ENCODE results near the gene NALCN. TPM values are rescaled to one million over a fixed set of nuclear protein-coding genes. Genes with fewer than 3 reads are reported as not detected.

The NALCN gene
- total and polyA plus RNA-seq, 2 experiments from 2014 or later, result 0.50 to 0.87 TPM

DNA sequence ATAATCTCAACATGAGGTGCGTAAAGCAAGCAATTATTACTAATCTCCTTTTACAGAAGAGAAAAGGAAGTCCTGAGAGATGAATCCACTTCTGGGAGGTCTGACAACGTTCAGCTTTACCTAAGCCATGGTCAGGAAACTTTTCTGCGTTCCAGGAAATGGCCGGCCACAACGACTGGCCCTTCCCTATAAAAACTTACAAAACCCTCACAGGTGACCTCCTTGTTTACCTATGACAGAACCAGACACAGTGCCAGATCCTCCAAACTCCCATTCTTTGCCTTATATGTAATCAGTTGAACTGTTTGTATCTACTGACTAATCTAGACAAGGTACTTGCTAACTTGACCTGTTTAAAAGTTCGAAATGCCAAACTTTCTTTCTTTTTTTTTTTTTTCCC, 390.0 kb downstream of the NALCN start (continued):
- TF ChIP-seq, protein P1, sequence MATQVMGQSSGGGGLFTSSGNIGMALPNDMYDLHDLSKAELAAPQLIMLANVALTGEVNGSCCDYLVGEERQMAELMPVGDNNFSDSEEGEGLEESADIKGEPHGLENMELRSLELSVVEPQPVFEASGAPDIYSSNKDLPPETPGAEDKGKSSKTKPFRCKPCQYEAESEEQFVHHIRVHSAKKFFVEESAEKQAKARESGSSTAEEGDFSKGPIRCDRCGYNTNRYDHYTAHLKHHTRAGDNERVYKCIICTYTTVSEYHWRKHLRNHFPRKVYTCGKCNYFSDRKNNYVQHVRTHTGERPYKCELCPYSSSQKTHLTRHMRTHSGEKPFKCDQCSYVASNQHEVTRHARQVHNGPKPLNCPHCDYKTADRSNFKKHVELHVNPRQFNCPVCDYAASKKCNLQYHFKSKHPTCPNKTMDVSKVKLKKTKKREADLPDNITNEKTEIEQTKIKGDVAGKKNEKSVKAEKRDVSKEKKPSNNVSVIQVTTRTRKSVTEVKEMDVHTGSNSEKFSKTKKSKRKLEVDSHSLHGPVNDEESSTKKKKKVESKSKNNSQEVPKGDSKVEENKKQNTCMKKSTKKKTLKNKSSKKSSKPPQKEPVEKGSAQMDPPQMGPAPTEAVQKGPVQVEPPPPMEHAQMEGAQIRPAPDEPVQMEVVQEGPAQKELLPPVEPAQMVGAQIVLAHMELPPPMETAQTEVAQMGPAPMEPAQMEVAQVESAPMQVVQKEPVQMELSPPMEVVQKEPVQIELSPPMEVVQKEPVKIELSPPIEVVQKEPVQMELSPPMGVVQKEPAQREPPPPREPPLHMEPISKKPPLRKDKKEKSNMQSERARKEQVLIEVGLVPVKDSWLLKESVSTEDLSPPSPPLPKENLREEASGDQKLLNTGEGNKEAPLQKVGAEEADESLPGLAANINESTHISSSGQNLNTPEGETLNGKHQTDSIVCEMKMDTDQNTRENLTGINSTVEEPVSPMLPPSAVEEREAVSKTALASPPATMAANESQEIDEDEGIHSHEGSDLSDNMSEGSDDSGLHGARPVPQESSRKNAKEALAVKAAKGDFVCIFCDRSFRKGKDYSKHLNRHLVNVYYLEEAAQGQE (IDR thresholded peaks at IDR 0.05; ENCODE audit: unreplicated experiment), result no peak
- TF ChIP-seq STAT1 (IDR thresholded peaks at IDR 0.05; ENCODE audit: unreplicated experiment), result no peak
- TF ChIP-seq EZH2phosphoT487 (IDR thresholded peaks at IDR 0.05; ENCODE audit: unreplicated experiment), result no peak
- TF ChIP-seq POLR2AphosphoS5 (IDR thresholded peaks at IDR 0.05; ENCODE audit: low read depth), result no peak

DNA sequence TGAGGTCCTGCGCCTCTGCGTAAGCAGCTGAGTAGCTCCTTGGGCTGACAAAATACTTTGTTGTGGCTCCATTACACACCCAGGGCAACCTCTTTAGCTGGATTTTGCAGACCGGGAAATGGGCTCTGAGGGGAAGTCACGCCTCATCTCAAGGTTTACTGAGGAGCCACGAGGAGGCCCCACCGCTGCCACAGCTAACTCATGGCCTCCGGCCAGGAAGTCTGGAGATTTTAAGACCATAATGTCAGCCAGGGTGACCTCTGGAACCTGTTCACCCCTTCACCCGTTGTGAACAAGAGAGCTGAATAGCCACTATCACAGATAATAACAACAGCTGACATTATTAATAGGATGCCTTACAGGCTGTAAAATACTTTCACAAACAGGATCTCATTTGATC, 390.4 kb downstream of the NALCN start:
- Histone ChIP-seq H4K20me1 (replicated peaks; ENCODE audit: insufficient read depth) (no peaks in the 10 kb centered on the region), H3K9me2 (ENCODE audit: insufficient read depth) (no peaks in the 10 kb centered on the region), H3K79me2 (replicated peaks; ENCODE audit: insufficient read depth) (no peaks in the 10 kb centered on the region), H3K4me2 (no peak overlapping the region), H3K27me3 (ENCODE audit: insufficient read depth) (no peaks in the 10 kb centered on the region), H3K27ac (ENCODE audit: low read depth) (no peak overlapping the region), H3F3A (replicated peaks; ENCODE audit: low read depth) (no peaks in the 10 kb centered on the region), H2AFZ (peak overlapping the region; percentile 80), H3K36me3 (ENCODE audit: insufficient read depth) (no peaks in the 10 kb centered on the region), H3K4me1 (ENCODE audit: insufficient read depth) (no peaks in the 10 kb centered on the region), H3K4me3 (no peak overlapping the region)
- ATAC-seq (no peak), DNase-seq (ENCODE audit: low spot score) (no peak)
- Mint-ChIP-seq H3K27me3 (ENCODE audit: insufficient read depth, low read depth, poor library complexity) (peaks cover 1% of the 10 kb centered on the region), H3K27ac (no peak overlapping the region), H3K4me1 (peaks cover 8% of the 10 kb centered on the region), H3K9me3 (no peaks in the 10 kb centered on the region), H3K4me3 (no peak overlapping the region), H3K36me3 (ENCODE audit: low read depth) (no peaks in the 10 kb centered on the region)
- TF ChIP-seq ZNF114 (CRISPR knock-in tag; IDR thresholded peaks at IDR 0.05) (no peak), EZH2 (IDR thresholded peaks at IDR 0.05; ENCODE audit: low read depth, unreplicated experiment) (no peak), JUNB (IDR thresholded peaks at IDR 0.05; ENCODE audit: unreplicated experiment) (no peak), ZNF331 (CRISPR knock-in tag; IDR thresholded peaks at IDR 0.05; ENCODE audit: low read depth) (no peak)
- TF ChIP-seq, protein P2, sequence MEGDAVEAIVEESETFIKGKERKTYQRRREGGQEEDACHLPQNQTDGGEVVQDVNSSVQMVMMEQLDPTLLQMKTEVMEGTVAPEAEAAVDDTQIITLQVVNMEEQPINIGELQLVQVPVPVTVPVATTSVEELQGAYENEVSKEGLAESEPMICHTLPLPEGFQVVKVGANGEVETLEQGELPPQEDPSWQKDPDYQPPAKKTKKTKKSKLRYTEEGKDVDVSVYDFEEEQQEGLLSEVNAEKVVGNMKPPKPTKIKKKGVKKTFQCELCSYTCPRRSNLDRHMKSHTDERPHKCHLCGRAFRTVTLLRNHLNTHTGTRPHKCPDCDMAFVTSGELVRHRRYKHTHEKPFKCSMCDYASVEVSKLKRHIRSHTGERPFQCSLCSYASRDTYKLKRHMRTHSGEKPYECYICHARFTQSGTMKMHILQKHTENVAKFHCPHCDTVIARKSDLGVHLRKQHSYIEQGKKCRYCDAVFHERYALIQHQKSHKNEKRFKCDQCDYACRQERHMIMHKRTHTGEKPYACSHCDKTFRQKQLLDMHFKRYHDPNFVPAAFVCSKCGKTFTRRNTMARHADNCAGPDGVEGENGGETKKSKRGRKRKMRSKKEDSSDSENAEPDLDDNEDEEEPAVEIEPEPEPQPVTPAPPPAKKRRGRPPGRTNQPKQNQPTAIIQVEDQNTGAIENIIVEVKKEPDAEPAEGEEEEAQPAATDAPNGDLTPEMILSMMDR (conservative IDR thresholded peaks at IDR 0.05; ENCODE audit: low read depth in 2 of 2), result no peak
- TF ChIP-seq, protein P3, sequence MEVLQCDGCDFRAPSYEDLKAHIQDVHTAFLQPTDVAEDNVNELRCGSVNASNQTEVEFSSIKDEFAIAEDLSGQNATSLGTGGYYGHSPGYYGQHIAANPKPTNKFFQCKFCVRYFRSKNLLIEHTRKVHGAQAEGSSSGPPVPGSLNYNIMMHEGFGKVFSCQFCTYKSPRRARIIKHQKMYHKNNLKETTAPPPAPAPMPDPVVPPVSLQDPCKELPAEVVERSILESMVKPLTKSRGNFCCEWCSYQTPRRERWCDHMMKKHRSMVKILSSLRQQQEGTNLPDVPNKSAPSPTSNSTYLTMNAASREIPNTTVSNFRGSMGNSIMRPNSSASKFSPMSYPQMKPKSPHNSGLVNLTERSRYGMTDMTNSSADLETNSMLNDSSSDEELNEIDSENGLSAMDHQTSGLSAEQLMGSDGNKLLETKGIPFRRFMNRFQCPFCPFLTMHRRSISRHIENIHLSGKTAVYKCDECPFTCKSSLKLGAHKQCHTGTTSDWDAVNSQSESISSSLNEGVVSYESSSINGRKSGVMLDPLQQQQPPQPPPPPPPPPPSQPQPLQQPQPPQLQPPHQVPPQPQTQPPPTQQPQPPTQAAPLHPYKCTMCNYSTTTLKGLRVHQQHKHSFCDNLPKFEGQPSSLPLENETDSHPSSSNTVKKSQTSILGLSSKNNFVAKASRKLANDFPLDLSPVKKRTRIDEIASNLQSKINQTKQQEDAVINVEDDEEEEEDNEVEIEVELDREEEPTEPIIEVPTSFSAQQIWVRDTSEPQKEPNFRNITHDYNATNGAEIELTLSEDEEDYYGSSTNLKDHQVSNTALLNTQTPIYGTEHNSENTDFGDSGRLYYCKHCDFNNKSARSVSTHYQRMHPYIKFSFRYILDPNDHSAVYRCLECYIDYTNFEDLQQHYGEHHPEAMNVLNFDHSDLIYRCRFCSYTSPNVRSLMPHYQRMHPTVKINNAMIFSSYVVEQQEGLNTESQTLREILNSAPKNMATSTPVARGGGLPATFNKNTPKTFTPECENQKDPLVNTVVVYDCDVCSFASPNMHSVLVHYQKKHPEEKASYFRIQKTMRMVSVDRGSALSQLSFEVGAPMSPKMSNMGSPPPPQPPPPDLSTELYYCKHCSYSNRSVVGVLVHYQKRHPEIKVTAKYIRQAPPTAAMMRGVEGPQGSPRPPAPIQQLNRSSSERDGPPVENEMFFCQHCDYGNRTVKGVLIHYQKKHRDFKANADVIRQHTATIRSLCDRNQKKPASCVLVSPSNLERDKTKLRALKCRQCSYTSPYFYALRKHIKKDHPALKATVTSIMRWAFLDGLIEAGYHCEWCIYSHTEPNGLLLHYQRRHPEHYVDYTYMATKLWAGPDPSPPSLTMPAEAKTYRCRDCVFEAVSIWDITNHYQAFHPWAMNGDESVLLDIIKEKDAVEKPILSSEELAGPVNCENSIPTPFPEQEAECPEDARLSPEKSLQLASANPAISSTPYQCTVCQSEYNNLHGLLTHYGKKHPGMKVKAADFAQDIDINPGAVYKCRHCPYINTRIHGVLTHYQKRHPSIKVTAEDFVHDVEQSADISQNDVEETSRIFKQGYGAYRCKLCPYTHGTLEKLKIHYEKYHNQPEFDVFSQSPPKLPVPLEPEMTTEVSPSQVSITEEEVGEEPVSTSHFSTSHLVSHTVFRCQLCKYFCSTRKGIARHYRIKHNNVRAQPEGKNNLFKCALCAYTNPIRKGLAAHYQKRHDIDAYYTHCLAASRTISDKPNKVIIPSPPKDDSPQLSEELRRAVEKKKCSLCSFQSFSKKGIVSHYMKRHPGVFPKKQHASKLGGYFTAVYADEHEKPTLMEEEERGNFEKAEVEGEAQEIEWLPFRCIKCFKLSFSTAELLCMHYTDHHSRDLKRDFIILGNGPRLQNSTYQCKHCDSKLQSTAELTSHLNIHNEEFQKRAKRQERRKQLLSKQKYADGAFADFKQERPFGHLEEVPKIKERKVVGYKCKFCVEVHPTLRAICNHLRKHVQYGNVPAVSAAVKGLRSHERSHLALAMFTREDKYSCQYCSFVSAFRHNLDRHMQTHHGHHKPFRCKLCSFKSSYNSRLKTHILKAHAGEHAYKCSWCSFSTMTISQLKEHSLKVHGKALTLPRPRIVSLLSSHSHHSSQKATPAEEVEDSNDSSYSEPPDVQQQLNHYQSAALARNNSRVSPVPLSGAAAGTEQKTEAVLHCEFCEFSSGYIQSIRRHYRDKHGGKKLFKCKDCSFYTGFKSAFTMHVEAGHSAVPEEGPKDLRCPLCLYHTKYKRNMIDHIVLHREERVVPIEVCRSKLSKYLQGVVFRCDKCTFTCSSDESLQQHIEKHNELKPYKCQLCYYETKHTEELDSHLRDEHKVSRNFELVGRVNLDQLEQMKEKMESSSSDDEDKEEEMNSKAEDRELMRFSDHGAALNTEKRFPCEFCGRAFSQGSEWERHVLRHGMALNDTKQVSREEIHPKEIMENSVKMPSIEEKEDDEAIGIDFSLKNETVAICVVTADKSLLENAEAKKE (CRISPR knock-in tag; IDR thresholded peaks at IDR 0.05), result no peak
- TF ChIP-seq, protein P4, sequence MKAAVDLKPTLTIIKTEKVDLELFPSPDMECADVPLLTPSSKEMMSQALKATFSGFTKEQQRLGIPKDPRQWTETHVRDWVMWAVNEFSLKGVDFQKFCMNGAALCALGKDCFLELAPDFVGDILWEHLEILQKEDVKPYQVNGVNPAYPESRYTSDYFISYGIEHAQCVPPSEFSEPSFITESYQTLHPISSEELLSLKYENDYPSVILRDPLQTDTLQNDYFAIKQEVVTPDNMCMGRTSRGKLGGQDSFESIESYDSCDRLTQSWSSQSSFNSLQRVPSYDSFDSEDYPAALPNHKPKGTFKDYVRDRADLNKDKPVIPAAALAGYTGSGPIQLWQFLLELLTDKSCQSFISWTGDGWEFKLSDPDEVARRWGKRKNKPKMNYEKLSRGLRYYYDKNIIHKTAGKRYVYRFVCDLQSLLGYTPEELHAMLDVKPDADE (IDR thresholded peaks at IDR 0.05), result no peak
